Left lobe of liver (tissue), 2 donors: ENCODE measurements around the gene FLYWCH1. TPM values are rescaled to one million over a fixed set of nuclear protein-coding genes. Genes with fewer than 3 reads are reported as not detected.
"Not testable (repeated sequence)": the region's sequence is repeated elsewhere in the genome, so short reads cannot be mapped to it uniquely, and the experiment has no call there.

ENCODE experiments used
- ATAC-seq: fragments of 200-7000 bp; cut with Tn5 transposase; one replicate; pipeline ENCODE4 v1.9.1; 2020; ENCODE audit warnings: mild to moderate bottlenecking, moderate library complexity
- DNase-seq: peaks from one replicate; pipeline ENCODE4 v3.0.0-alpha.2; 2020; ENCODE audit warnings: low spot score
- total RNA-seq: library from RNA; stranded (reverse); gene quantifications from one replicate; pipeline ENCODE4 v1.2.1, GENCODE V29; 2021
- donor health status: DM: no; HTN: no; CAD: no; lungs with moderate emphysema.
- donor health status: DM: no; HTN: yes; CAD: no.

The FLYWCH1 gene
- total RNA-seq, 1 donor from 2014 or later, result 18.8 TPM

- DNase-seq (no peak), ATAC-seq (no peak)
These were observed 14.4 kb downstream of the FLYWCH1 start for GRCh38 chr16:2925951-2926649.

- no peak for ATAC-seq
- DNase-seq, result no peak
These were observed 14.9 kb downstream of the FLYWCH1 start for GRCh38 chr16:2926650-2926999.

- DNase-seq (peak; percentile 75), ATAC-seq (peak; percentile 99)
These were observed 15.4 kb downstream of the FLYWCH1 start for GRCh38 chr16:2927010-2927646.

- not testable (repeated sequence) for ATAC-seq, DNase-seq
These were observed 16.4 kb downstream of the FLYWCH1 start for GRCh38 chr16:2928151-2928550.

- DNase-seq, result no peak
These were observed 17.1 kb downstream of the FLYWCH1 start for GRCh38 chr16:2928796-2929195.

GRCh38 chr16:2929693-2930092 is 18.0 kb downstream of the FLYWCH1 start:
- no peak for DNase-seq
- ATAC-seq, result no peak

More at GRCh38 chr16:2928796-2929195, 17.1 kb downstream of the FLYWCH1 start:
- ATAC-seq, result no peak

GRCh38 chr16:2930236-2930635 is 18.5 kb downstream of the FLYWCH1 start:
- DNase-seq, result no peak
- no peak for ATAC-seq

- ATAC-seq, result not testable (repeated sequence)
These were observed 19.6 kb downstream of the FLYWCH1 start for GRCh38 chr16:2931231-2931914.

GRCh38 chr16:2933136-2933535 is 21.4 kb downstream of the FLYWCH1 start:
- DNase-seq (no peak), ATAC-seq (no peak)

More at GRCh38 chr16:2931231-2931914, 19.6 kb downstream of the FLYWCH1 start:
- not testable (repeated sequence) for DNase-seq

- no peak for ATAC-seq
- no peak for DNase-seq
These were observed 22.0 kb downstream of the FLYWCH1 start for GRCh38 chr16:2933701-2934100.

- DNase-seq (no peak), ATAC-seq (no peak)
These were observed 22.7 kb downstream of the FLYWCH1 start for GRCh38 chr16:2934450-2934849.

- no peak for ATAC-seq
- DNase-seq, result no peak
These were observed 24.8 kb downstream of the FLYWCH1 start for GRCh38 chr16:2936436-2937011.

- DNase-seq (no peak), ATAC-seq (no peak)
These were observed 25.4 kb downstream of the FLYWCH1 start for GRCh38 chr16:2937170-2937569.

GRCh38 chr16:2938206-2938605 is 26.5 kb downstream of the FLYWCH1 start:
- no peak for DNase-seq
- ATAC-seq, result no peak

GRCh38 chr16:2939968-2940367 is 28.2 kb downstream of the FLYWCH1 start:
- ATAC-seq (no peak), DNase-seq (no peak)

- no peak for ATAC-seq
These were observed 30.3 kb downstream of the FLYWCH1 start for GRCh38 chr16:2942045-2942444.

GRCh38 chr16:2943716-2944115 is 32.0 kb downstream of the FLYWCH1 start:
- not testable (repeated sequence) for ATAC-seq, DNase-seq

More at GRCh38 chr16:2942045-2942444, 30.3 kb downstream of the FLYWCH1 start:
- DNase-seq, result no peak

- no peak for ATAC-seq
- no peak for DNase-seq
These were observed 34.9 kb downstream of the FLYWCH1 start for GRCh38 chr16:2946649-2947048.

- DNase-seq, result peak; percentile 41
- ATAC-seq, result peak; percentile 26
These were observed 37.3 kb downstream of the FLYWCH1 start for GRCh38 chr16:2948807-2949704.

- peak; percentile 41 for DNase-seq
- ATAC-seq, result no peak
These were observed 38.1 kb downstream of the FLYWCH1 start for GRCh38 chr16:2949705-2950352.
